Calu3 (cell line): Measurements from ENCODE around the gene BCAS1. TPM values are rescaled to one million over a fixed set of nuclear protein-coding genes. Genes with fewer than 3 reads are reported as not detected.

ENCODE experiments used
- BruUV-seq: library from RNA; stranded (reverse); fragments of 400-500 nt; replicated peaks from 2 replicates; lab custom pipeline; 2021; lab: Mats Ljungman, UMichigan
- CTCF ChIA-PET: fragments of 300-600 bp; sonication (Branson Sonifier 250); formaldehyde crosslinking; loops from one replicate; lab custom pipeline; 2022; ENCODE audit warnings: antibody characterized with exemption; lab: Charles Lee
- DNase-seq: peaks from one replicate; pipeline ENCODE4 v3.0.0; 2022
- H3K27ac Mint-ChIP-seq: one replicate; pipeline ENCODE4 v1.8.0; 2022; ENCODE audit warnings: mixed read lengths; ENCODE audit not compliant: unreplicated experiment
- H3K27me3 Mint-ChIP-seq: one replicate; pipeline ENCODE4 v1.8.0; 2022; ENCODE audit warnings: mixed read lengths; ENCODE audit not compliant: unreplicated experiment
- H3K36me3 Mint-ChIP-seq: one replicate; pipeline ENCODE4 v1.8.0; 2022; ENCODE audit warnings: mild to moderate bottlenecking, moderate library complexity, mixed read lengths; ENCODE audit not compliant: insufficient read depth, unreplicated experiment
- H3K4me1 Mint-ChIP-seq: one replicate; pipeline ENCODE4 v1.8.0; 2022; ENCODE audit warnings: mild to moderate bottlenecking, low read depth, mixed read lengths; ENCODE audit not compliant: unreplicated experiment
- H3K4me3 Mint-ChIP-seq: one replicate; pipeline ENCODE4 v1.8.0; 2022; ENCODE audit warnings: mild to moderate bottlenecking, low read depth, moderate library complexity, mixed read lengths; ENCODE audit not compliant: unreplicated experiment
- H3K9me3 Mint-ChIP-seq: one replicate; pipeline ENCODE4 v1.8.0; 2022; ENCODE audit warnings: low read depth, mixed read lengths; ENCODE audit not compliant: unreplicated experiment
- intact Hi-C: fragments of 100-400 bp; cut with micrococcal nuclease; formaldehyde crosslinking; loops from one replicate; pipeline ENCODE4 v1.10.0; 2022; ENCODE audit not compliant: unreplicated experiment
- total RNA-seq: library from RNA; stranded (reverse); gene quantifications from 2 replicates; pipeline ENCODE4 v1.2.3, GENCODE V29; 2022
- TF ChIP-seq, protein P1 (sequence below): fragments of 200-600 bp; IDR thresholded peaks from one replicate; pipeline ENCODE4 v1.8.0; 2022; ENCODE audit warnings: antibody characterized with exemption; ENCODE audit not compliant: unreplicated experiment

The BCAS1 gene
- total RNA-seq, 1 experiment from 2014 or later: 11.1 TPM

DNA sequence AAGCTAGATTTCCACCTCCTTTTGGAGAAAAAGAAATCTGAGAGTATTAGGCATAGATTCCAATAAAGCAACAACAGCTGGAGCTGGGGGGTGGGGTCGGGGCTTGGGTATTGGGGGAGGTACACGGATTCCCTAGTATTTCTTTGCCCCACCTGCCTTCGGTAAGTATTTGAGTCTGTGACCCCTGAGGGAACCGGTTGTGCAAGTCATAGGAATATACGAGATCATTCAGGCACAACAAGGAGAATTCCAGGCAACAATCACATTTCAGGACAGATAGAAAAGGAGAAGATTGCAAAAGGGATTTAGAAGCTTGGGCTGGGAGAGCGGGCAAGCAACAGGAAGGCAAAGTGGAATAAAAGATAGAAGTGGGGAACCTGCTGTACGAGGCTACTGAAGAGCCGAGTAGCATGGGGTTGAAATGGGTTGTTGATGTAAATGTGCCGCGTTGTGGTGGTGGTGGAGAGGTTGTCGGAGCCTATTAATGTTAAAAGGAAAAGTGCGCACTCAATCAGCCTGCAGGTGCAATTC, 148.9 kb downstream of the BCAS1 start:
- peak; percentile 51 for DNase-seq
- Mint-ChIP-seq H3K36me3 (peaks cover 1% of the 10 kb centered on the region), H3K9me3 (no peaks in the 10 kb centered on the region), H3K27ac (peak overlapping the region; percentile 15), H3K27me3 (no peaks in the 10 kb centered on the region), H3K4me1 (peaks cover 52% of the 10 kb centered on the region), H3K4me3 (no peak overlapping the region)
- TF ChIP-seq, protein P1, sequence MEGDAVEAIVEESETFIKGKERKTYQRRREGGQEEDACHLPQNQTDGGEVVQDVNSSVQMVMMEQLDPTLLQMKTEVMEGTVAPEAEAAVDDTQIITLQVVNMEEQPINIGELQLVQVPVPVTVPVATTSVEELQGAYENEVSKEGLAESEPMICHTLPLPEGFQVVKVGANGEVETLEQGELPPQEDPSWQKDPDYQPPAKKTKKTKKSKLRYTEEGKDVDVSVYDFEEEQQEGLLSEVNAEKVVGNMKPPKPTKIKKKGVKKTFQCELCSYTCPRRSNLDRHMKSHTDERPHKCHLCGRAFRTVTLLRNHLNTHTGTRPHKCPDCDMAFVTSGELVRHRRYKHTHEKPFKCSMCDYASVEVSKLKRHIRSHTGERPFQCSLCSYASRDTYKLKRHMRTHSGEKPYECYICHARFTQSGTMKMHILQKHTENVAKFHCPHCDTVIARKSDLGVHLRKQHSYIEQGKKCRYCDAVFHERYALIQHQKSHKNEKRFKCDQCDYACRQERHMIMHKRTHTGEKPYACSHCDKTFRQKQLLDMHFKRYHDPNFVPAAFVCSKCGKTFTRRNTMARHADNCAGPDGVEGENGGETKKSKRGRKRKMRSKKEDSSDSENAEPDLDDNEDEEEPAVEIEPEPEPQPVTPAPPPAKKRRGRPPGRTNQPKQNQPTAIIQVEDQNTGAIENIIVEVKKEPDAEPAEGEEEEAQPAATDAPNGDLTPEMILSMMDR: no peak
- BruUV-seq: no TSS peak
- CTCF ChIA-PET: interaction anchor here (0.6 to 1.4 kb wide), 4 partner anchors 9 to 60 kb away, joined by 3 to 5 read pairs (median 4); no protein-coding TSS in a partner anchor
- intact Hi-C loops: no loop called here

- CTCF ChIA-PET: interaction anchor here (0.6 to 1.4 kb wide), 3 partner anchors 10 to 59 kb away, joined by 3 to 5 read pairs (median 5); no protein-coding TSS in a partner anchor
These were observed 149.6 kb downstream of the BCAS1 start for GRCh38 chr20:53920647-53921245.

DNA sequence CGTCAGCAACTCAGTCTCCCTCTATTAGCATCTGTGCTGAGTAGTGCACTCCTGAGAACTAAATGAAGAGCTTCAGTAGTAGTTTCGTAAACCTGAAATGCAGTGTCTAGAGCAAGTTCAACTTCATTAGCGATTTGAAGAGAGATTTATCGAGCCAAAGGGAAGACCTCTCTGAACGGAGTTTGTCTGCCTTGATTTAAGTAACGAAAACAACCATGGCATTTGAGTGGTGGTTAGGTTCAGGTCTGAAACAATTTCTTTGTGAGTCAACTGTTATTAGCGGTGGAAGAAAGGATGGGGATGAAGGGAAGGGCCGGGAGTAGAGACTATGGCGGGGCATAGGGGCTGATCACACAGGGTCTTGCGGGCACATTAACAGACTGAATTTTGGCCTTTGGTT, 150.5 kb downstream of the BCAS1 start:
- Mint-ChIP-seq H3K9me3 (no peaks in the 10 kb centered on the region), H3K27me3 (no peaks in the 10 kb centered on the region), H3K36me3 (peaks cover 8% of the 10 kb centered on the region), H3K27ac (no peak overlapping the region), H3K4me1 (peaks cover 58% of the 10 kb centered on the region), H3K4me3 (no peak overlapping the region)
- DNase-seq: no peak
- CTCF ChIA-PET: interaction anchor here (0.6 kb wide), 1 partner anchor 301 kb away, joined by 5 read pairs; no protein-coding TSS in a partner anchor
- intact Hi-C loops: loop anchor here (5.0 kb wide), 1 partner anchor 298 kb away; no protein-coding TSS in a partner anchor
- TF ChIP-seq, protein P1: no peak
- BruUV-seq: no TSS peak

More at GRCh38 chr20:53920647-53921245, 149.6 kb downstream of the BCAS1 start:
- H3K36me3 Mint-ChIP-seq: peaks cover 4% of the 10 kb centered on the region
- no peaks in the 10 kb centered on the region for H3K27me3 Mint-ChIP-seq
- peaks cover 52% of the 10 kb centered on the region for H3K4me1 Mint-ChIP-seq
- no peak for DNase-seq
- TF ChIP-seq, protein P1: no peak
- H3K27ac Mint-ChIP-seq: peak overlapping the region; percentile 15
- H3K4me3 Mint-ChIP-seq: peak overlapping the region; percentile 5
- H3K9me3 Mint-ChIP-seq: no peaks in the 10 kb centered on the region
- no TSS peak for BruUV-seq
- intact Hi-C loops: no loop called here

- peaks cover 67% of the 10 kb centered on the region for H3K4me1 Mint-ChIP-seq
- no peaks in the 10 kb centered on the region for H3K9me3 Mint-ChIP-seq
- DNase-seq: no peak
- H3K4me3 Mint-ChIP-seq: no peak overlapping the region
- peaks cover 8% of the 10 kb centered on the region for H3K36me3 Mint-ChIP-seq
- TF ChIP-seq, protein P1: no peak
- H3K27ac Mint-ChIP-seq: no peak overlapping the region
- no peaks in the 10 kb centered on the region for H3K27me3 Mint-ChIP-seq
- intact Hi-C loops: loop anchor here (5.0 kb wide), 1 partner anchor 297 kb away; no protein-coding TSS in a partner anchor
- CTCF ChIA-PET: interaction anchor here (1.1 kb wide), 1 partner anchor 19 kb away, joined by 3 read pairs; no protein-coding TSS in a partner anchor
- BruUV-seq: no TSS peak
These were observed 151.4 kb downstream of the BCAS1 start for GRCh38 chr20:53918949-53919361.
